ENCODE measurements around the gene PLEKHB2.
"Not testable (repeated sequence)": the region's sequence is repeated elsewhere in the genome, so short reads cannot be mapped to it uniquely, and the experiment has no call there.

The PLEKHB2 gene

DNA sequence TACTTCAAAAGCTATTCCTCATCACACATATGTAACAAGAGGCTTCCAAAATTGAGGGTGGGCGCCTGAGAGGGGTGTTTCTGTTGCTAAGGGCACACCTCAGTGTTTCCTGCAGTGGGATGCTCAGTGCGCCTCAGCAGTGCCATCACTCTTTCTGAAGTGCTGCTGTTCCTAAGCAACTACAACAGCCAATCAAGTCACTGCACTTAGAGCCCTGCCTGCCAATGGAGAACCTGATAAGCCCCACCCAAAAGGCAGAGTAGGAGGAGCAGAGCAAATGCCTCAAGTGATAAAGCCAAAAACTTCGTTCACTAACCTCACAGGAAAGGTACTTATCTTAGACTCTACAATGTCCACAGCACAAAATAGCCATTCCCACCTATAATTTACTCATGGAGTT lies 88.3 kb downstream of the PLEKHB2 start:
- H3K27me3 Mint-ChIP-seq; H3K4me3 Mint-ChIP-seq; H3K4me1 Mint-ChIP-seq (ENCODE audit: low read depth); H3K36me3 Mint-ChIP-seq; H3K9me3 Mint-ChIP-seq (ENCODE audit: low read depth); H3K27ac Mint-ChIP-seq: not testable (repeated sequence)

- H3K27ac Mint-ChIP-seq; H3K4me3 Mint-ChIP-seq; H3K4me1 Mint-ChIP-seq (ENCODE audit: low read depth); H3K9me3 Mint-ChIP-seq (ENCODE audit: low read depth); H3K36me3 Mint-ChIP-seq; H3K27me3 Mint-ChIP-seq: not testable (repeated sequence)
Measured at GRCh38 chr2:131196186-131196585, 91.0 kb downstream of the PLEKHB2 start.

Measured in activated naive CD8-positive, alpha-beta T cell (primary cell).